Measurements from ENCODE around the gene ATP2C2. TPM values are rescaled to one million over a fixed set of nuclear protein-coding genes. Genes with fewer than 3 reads are reported as not detected.

Gene ATP2C2
- total and polyA plus RNA-seq, 2 donors (not counting 1 experiment from before 2014, with no cell fraction given), result not detected

DNA sequence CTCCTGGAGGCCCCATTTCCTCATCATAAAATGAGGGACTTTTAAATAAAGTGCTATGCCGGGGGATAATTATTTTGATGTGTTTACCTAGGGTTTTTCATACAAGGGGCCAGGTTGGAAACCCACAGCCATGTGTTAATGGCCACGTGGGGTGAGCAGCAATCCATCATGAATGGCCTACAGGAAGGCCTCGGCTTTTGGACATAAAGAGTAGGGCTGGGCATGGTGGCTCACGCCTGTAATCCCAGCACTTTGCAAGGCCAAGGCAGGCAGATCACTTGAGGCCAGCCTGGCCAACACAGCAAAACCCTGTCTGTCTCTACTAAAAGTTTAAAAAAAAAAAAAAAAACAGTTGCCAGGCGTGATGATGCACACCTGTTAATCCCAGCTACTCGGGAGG, 95.8 kb downstream of the ATP2C2 start:
- POLR2A ChIA-PET, result no interaction called here
- ATAC-seq (ENCODE audit: low read depth) (no peak), DNase-seq (no peak)
- CTCF ChIA-PET, result no interaction called here
- TF ChIP-seq EZH2 (IDR thresholded peaks at IDR 0.05; ENCODE audit: borderline replicate concordance, insufficient read depth, low read depth, low read length, poor library complexity, severe bottlenecking), result no peak
- TF ChIP-seq, protein P1, sequence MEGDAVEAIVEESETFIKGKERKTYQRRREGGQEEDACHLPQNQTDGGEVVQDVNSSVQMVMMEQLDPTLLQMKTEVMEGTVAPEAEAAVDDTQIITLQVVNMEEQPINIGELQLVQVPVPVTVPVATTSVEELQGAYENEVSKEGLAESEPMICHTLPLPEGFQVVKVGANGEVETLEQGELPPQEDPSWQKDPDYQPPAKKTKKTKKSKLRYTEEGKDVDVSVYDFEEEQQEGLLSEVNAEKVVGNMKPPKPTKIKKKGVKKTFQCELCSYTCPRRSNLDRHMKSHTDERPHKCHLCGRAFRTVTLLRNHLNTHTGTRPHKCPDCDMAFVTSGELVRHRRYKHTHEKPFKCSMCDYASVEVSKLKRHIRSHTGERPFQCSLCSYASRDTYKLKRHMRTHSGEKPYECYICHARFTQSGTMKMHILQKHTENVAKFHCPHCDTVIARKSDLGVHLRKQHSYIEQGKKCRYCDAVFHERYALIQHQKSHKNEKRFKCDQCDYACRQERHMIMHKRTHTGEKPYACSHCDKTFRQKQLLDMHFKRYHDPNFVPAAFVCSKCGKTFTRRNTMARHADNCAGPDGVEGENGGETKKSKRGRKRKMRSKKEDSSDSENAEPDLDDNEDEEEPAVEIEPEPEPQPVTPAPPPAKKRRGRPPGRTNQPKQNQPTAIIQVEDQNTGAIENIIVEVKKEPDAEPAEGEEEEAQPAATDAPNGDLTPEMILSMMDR (IDR thresholded peaks at IDR 0.05), result no peak
- Histone ChIP-seq H3K27ac (ENCODE audit: low read length in 2 of 2) (no peak overlapping the region), H3K4me2 (replicated peaks; ENCODE audit: low read depth, low read length, poor library complexity, severe bottlenecking) (no peak overlapping the region), H3K9me3 (ENCODE audit: control extremely low read depth in 1 of 3, control insufficient read depth in 2 of 3, insufficient read depth in 1 of 3, low read length in 2 of 3) (peaks cover 2 to 14% (median 5%) of the 10 kb centered on the region in 3 donors), H2AFZ (ENCODE audit: insufficient read depth, low read depth, low read length, poor library complexity, severe bottlenecking) (no peak overlapping the region), H3K79me2 (ENCODE audit: control insufficient read depth, insufficient read depth, low read length) (no peaks in the 10 kb centered on the region), H3K27me3 (replicated peaks in 1 of 4; ENCODE audit: control extremely low read depth in 1 of 4, control insufficient read depth in 3 of 4, insufficient read depth in 4 of 4, low read length in 3 of 4) (no peaks in the 10 kb centered on the region), H3K4me3 (ENCODE audit: control extremely low read depth in 1 of 5, extremely low read depth in 1 of 5, insufficient read depth in 1 of 5, low read depth in 2 of 5, low read length in 4 of 5) (no peak overlapping the region), H3K9ac (ENCODE audit: low read length) (no peak overlapping the region), H4K20me1 (ENCODE audit: control insufficient read depth, insufficient read depth, low read length, poor library complexity, severe bottlenecking) (no peaks in the 10 kb centered on the region), H3K4me1 (ENCODE audit: control insufficient read depth in 2 of 2, insufficient read depth in 2 of 2, low read length in 2 of 2) (no peaks in the 10 kb centered on the region), H3K36me3 (replicated peaks in 1 of 2; ENCODE audit: control extremely low read depth in 1 of 2, control insufficient read depth in 1 of 2, extremely low read depth in 1 of 2, insufficient read depth in 2 of 2, low read length in 1 of 2) (peaks cover 0 to 13% of the 10 kb centered on the region in 2 experiments)
- Mint-ChIP-seq H3K4me3 (no peak overlapping the region), H3K27me3 (no peaks in the 10 kb centered on the region), H3K4me1 (no peaks in the 10 kb centered on the region), H3K9me3 (ENCODE audit: insufficient read depth) (peaks cover 8% of the 10 kb centered on the region), H3K27ac (no peak overlapping the region)
- WGBS (ENCODE audit: insufficient coverage), result 95% methylated on average over 3 of the region's 6 CpGs
- intact Hi-C loops (cut with micrococcal nuclease), result no loop called here

DNA sequence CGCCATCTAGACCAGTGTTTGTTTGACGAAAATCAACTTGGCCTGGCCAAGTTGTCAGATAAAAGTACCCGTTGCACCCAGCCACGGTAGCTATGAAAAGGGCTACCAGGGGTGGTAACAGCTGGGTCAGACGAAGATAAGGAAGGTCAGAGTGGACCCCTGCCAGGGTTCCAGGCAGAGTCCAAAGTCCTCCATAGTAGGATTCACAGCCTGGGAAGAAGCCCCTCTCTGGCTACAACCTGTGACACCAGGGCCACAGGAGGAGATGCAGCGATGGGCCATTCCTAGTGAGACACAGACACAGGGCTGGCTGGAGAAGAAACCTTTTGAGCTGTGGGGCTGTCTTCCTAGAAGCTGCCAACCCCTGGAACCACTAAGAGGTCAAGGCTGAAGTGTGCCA, 96.8 kb downstream of the ATP2C2 start:
- H2AFZ ChIP-seq (ENCODE audit: insufficient read depth, low read depth, low read length, poor library complexity, severe bottlenecking), result no peak overlapping the region
- no peaks in the 10 kb centered on the region for H4K20me1 ChIP-seq (ENCODE audit: control insufficient read depth, insufficient read depth, low read length, poor library complexity, severe bottlenecking)
- ChIA-PET CTCF (no interaction called here), POLR2A (no interaction called here)
- no peak overlapping the region for H3K4me2 ChIP-seq (replicated peaks; ENCODE audit: low read depth, low read length, poor library complexity, severe bottlenecking)
- no peaks in the 10 kb centered on the region for H3K79me2 ChIP-seq (ENCODE audit: control insufficient read depth, insufficient read depth, low read length)
- no peak for ATAC-seq (ENCODE audit: low read depth)
- Mint-ChIP-seq H3K27me3 (no peaks in the 10 kb centered on the region), H3K27ac (no peak overlapping the region), H3K9me3 (ENCODE audit: insufficient read depth) (peaks cover 8% of the 10 kb centered on the region), H3K4me3 (no peak overlapping the region), H3K4me1 (no peaks in the 10 kb centered on the region)
- peaks cover 0 to 13% of the 10 kb centered on the region in 2 experiments for H3K36me3 ChIP-seq (replicated peaks in 1 of 2; ENCODE audit: control extremely low read depth in 1 of 2, control insufficient read depth in 1 of 2, extremely low read depth in 1 of 2, insufficient read depth in 2 of 2, low read length in 1 of 2)
- 97% methylated on average over 6 of the region's 6 CpGs for WGBS (ENCODE audit: insufficient coverage)
- H3K4me1 ChIP-seq (ENCODE audit: control insufficient read depth in 2 of 2, insufficient read depth in 2 of 2, low read length in 2 of 2), result no peaks in the 10 kb centered on the region
- H3K27me3 ChIP-seq (replicated peaks in 1 of 4; ENCODE audit: control extremely low read depth in 1 of 4, control insufficient read depth in 3 of 4, insufficient read depth in 4 of 4, low read length in 3 of 4), result no peaks in the 10 kb centered on the region
- intact Hi-C loops (cut with micrococcal nuclease), result no loop called here
- no peak overlapping the region for H3K9ac ChIP-seq (ENCODE audit: low read length)
- H3K9me3 ChIP-seq (ENCODE audit: control extremely low read depth in 1 of 3, control insufficient read depth in 2 of 3, insufficient read depth in 1 of 3, low read length in 2 of 3), result peaks cover 2 to 14% (median 5%) of the 10 kb centered on the region in 3 donors
- DNase-seq, result no peak
- TF ChIP-seq, protein P1 (IDR thresholded peaks at IDR 0.05), result no peak
- TF ChIP-seq EZH2 (IDR thresholded peaks at IDR 0.05; ENCODE audit: borderline replicate concordance, insufficient read depth, low read depth, low read length, poor library complexity, severe bottlenecking), result no peak
- no peak overlapping the region for H3K4me3 ChIP-seq (ENCODE audit: control extremely low read depth in 1 of 5, extremely low read depth in 1 of 5, insufficient read depth in 1 of 5, low read depth in 2 of 5, low read length in 4 of 5)
- no peak overlapping the region for H3K27ac ChIP-seq (ENCODE audit: low read length in 2 of 2)

Data from B cell (primary cell).